HG02885 (cell line): ENCODE measurements around the gene DUSP12.
A peak's percentile ranks its signal among the peaks of the same experiment; 100 is the strongest.
"Not testable (repeated sequence)": the region's sequence is repeated elsewhere in the genome, so short reads cannot be mapped to it uniquely, and the experiment has no call there.

Source experiments
- ATAC-seq: cut with Tn5 transposase; IDR thresholded peaks from one replicate; pipeline ENCODE4 v1.9.1; 2021; ENCODE audit warnings: mild to moderate bottlenecking; ENCODE audit not compliant: unreplicated experiment, poor library complexity

DUSP12 gene

GRCh38 chr1:161749509-161750407, at the start of gene DUSP12:
TSS of gene DUSP12 (plus strand) at chr1:161749786. CDS start at chr1:161749802, 16 bp downstream.
- peak; percentile 95 for ATAC-seq

- no peak for ATAC-seq
Observed at GRCh38 chr1:161702250-161702649, 47.3 kb upstream of the DUSP12 start.

DNA sequence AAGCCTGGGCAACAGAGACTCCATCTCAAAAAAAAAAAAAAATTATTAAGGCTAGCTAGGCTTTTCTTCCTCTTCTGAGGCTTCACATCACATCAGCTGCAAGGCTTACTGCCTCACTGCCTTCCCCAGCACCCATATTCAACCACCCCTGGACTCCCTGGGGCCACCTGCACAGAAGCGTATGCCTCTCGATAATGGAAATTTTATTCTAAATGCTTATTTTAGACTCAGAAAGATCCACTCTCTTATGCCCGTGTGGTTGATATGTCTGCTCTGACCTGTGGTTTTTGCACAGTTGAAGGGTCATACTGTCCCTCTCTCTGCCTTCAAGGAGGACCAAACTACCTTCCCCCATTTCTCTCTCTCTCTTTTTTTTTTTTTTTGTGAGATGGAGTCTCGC, 44.0 kb upstream of the DUSP12 start:
- peak; percentile 40 for ATAC-seq

- ATAC-seq = peak; percentile 4
Observed at GRCh38 chr1:161706113-161706481, 43.5 kb upstream of the DUSP12 start.

DNA sequence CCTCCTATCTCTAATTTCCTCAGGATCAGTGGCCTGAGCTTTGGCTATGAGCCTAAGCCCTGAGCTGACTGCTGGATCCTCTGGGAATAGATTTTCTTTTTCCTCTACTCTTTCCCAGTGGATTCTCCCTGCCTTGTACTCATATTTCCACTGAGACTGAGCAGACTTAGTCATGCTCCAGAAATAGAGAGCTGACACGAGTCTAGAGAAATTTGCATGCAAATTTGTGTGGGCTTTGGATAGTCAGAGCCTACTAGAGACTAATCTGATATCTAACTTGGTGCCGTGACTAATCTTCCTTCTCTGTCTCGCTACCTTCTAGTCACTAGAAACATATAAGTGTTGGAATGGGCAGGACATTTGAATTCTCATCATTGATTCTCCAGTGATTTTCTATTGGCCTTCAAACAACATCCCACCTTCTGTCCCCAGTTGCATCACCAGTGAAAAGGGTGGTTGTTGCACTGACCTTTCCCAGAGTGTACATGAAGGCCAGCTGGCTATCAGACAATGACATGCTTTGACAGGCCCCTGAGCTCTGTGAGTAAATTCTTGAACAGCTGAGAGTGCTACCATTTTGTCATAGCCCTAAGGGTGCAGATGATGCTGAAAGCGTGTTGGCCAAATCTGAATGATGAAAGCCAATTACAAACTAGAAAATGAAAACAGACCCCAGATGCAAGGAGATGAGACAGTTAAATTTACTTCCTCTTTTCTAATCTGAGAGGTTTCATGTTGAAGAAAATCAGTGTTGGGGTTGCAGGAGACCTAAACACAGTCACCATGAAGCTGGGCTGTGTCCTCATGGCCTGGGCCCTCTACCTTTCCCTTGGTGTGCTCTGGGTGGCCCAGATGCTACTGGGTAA, 42.9 kb upstream of the DUSP12 start, which contains the start of gene FCRLA:
Gene FCRLA, plus strand, starts transcription at position 748 of the 866 bp plus-strand sequence. Its CDS starts 36 bp downstream, at position 784.
- ATAC-seq = peak; percentile 72

DNA sequence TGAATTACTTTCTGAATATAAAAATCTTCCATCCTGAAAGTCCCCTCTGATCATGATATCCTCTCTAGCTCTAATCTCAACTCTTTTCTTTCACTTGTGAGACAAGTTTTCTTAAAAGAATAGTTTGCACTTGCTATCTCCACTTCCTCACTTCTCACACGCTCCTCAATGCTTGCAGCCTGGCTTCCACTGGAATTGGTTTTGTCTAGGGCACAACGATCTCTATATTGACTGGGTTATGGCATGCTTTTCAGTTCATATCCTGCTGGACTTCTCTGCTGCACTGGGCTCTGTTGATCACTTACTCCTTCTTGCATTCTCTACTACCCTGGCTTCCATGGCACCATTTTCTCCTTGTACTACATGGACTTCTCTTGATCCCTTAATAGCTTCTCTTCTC, 42.1 kb upstream of the DUSP12 start:
- no peak for ATAC-seq

DNA sequence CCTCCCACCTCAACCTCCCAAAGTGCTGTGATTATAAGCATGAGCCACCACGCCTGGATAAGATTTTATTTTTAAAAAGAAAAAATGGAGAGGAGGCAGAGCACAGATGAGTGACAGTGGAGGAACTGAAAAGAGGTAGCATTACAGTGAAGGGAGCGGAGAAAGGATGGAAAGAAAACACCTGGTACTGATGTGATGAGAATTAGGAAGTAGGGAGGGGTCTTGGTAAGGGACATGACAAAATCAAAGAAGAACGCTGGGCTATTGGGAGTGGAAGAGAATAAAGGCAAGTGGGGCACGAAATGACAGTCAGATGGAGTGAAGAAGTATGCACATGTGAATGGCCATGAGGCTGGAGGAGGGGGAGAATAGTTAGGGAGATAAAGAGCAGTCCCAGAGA, 40.2 kb upstream of the DUSP12 start:
- ATAC-seq = no peak

DNA sequence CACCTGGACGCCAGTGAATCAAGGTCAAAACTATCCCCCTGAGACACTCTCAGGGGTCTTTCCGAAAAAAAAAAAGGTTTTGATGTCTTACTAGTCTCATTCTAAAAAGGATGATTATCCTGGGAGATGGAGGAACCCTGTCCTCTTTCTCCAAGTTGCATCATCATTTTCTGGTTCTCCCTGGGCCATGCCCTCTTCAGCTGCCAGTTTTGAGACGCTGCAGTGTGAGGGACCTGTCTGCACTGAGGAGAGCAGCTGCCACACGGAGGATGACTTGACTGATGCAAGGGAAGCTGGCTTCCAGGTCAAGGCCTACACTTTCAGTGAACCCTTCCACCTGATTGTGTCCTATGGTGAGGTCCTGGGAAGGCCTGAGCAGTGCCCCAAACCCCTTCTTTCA, 39.0 kb upstream of the DUSP12 start:
- no peak for ATAC-seq

DNA sequence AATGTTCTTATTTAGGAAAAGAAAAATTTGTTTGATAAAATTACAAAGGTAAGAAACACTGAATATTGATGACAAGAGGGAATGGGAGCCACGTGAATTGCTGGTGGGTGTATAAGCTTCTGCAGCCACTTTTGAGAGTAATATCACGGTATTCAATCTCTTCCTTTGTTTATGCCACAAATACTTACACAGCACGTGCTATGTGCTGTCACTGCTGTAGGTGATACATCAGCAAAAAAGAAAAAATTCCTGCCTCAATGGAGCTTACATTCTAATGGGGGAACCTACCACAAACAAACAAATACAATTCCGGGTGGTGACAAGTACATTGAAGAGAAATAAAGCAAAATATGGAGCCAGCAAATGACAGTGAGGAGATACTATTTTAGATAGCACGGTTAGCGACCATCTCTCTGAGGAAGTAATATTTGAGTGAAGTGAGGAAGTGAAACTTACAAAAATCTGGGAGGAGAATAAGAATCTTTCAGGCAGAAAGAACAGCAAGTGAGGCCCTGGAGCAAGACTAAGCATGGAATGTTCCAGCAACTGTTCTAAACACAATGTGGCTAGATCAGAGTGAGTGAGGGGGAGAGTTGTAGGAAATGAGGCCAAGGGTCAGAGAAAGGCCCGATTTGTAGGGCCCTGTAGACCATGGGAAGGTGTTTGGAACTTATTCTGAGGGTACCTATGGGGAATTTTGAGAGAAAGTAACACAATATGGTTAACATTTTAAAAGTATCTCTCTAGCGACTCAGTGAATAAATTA, 30.8 kb upstream of the DUSP12 start:
- peak; percentile 69 for ATAC-seq

DNA sequence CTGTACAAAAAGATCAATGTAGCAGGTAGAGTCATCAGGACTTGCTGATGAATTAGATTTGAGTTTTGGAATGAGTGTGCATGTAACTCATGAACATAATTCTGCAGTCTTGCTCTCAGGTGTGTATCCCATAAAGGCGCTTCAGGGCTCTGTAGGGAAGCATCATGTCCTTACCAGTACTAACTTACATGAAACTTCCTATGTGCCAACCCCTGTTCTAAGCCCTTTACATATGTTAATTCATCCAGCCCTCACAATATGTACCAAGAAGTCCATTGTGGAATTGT, 30.3 kb upstream of the DUSP12 start:
- peak; percentile 41 for ATAC-seq

DNA sequence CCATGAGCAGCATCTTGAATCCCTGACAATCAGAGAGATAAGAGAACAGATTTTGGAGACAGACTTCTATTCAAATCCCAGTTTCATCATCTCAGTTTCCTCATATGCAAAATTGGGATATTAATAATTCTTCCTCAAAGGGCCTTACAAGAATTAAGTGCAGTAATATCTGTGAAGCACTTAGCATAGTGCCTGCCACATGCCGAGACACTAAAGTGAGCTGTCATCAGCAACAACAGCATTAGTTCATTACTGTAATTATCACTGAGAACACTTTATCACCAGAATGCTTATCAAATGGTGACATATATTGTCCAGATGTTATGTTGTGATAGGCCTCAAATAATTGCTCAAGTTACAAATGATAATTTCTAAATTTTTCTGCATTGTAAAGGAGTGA, 29.2 kb upstream of the DUSP12 start:
- no peak for ATAC-seq

DNA sequence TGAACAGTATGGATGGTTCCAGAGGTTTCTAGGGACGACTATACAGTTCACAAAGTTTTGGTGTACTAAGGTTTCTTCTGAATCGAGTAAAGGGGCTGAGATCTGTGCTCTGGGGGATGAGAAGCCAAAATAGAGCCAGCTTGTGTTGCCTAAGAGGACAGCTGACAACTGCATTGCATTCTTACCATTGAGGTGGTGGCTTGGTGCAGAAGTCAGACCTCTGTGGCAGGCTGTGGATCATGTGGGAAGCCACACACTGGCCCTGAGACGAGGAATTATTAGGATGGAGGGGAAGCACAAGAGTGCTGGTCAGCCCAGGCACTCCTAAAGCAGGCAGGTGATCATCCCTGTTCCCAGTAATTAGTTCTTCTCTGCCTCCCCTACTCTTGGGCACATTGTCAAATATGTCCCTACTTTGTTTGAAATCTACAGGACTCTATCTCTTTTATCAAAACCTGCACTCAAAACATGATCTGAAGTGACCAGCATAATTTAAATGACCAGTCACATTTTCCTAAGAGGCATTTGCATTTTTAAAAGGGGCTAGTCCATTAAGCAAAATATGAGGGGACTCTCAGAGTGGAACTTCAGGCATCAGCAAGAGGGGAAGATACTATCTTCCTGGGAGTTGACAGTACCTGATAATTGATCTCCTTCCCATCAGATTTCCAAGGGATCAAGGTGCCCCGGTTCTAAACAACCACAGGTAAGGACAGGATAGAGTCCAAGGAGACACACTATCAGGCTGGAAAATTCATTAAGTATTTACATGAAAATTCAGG, 28.4 kb upstream of the DUSP12 start, which contains the start of gene FCRLB:
Gene FCRLB, plus strand, starts transcription at position 589 of the 782 bp plus-strand sequence. CDS start 1,129 bp downstream, outside the sequence.
- ATAC-seq = no peak

DNA sequence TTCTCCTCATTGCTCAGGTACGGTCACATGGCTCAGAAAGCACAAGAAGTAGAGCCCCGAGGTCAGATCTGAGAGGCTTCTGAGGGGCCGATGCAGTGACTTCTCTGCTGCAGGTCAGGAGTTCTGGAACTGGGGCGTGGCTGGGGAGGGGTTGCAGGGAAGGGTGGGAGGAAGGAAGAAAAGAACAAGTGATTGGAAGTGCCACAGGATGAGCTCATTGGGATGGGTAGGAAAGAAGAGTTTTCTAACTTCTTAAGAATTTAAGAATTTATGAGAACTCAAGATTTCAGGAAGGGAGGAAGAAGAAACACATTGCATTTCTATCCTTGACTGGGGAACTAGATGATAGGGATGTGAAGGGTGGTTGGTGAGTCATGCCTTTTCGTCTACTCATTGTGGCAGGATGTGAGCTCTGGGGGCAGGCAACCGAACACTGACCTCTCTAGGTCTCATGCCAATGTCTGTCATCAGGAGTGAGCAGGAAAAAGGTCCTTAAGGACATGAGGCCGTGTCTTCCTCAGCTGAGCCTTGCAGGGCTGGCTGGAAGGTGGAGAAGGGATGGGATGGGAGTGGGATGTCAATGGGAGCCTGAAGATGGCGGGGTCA, 27.7 kb upstream of the DUSP12 start:
- no peak for ATAC-seq

- ATAC-seq = no peak
Observed at GRCh38 chr1:161722406-161722805, 27.2 kb upstream of the DUSP12 start.

DNA sequence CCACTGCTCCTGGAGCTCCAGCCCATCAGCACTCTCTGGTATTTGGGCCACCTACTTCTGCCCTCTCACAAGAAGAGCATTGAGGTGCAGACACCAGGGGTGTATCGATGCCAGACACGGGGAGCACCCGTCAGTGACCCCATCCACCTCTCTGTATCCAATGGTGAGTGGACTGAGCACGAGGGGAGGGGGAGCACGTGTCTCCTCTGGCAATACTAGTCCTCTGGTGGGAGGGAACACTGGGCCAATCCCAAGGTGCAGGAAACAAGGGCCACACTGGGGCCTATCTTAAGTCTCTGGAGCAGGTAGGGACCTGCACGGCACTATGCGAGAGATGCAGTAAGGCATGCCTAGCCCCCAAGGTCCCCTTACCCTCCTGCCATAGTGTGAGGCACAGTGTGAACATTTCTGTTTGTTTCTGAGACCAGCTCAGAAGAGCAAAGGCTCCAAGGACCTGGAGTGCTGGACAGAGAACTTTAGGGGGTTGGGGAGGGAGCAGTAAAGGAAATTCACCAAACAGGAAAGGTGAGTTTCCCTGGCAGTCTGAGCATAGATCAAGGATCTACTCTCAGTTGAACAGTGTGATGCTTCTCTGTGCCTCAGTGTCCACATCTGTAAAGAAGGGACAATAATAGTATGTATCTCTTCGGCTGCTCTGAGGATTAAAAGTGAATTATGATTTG, 26.0 kb upstream of the DUSP12 start:
- ATAC-seq = no peak

DNA sequence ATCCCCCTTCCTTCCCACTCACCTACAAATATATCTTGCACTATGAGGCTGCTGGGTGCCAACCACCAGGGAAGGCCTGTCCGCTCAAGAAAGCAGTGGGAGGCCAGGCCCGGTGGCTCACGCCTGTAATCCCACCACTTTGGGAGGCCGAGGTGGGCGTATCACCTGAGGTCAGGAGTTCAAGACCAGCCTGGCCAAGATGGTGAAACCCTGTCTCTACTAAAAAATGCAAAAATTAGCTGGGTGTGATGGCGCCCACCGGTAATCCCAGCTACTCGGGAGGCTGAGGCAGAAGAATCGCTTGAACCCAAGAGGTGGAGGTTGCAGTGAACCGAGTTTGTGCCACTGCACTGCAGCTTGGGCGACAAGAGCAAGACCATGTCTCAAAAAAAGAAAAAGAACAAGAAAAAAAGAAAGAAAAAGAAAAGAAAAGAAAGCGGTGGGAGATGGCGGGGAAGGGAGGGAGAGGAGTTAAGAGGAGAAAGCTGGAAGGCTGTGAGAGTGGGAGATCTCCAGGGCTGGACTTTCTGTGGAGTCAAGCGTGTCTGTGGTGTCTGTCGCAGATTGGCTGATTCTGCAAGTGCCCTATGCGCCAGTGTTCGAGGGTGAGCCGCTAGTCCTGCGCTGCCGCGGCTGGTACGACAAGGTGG, 24.2 kb upstream of the DUSP12 start:
- ATAC-seq = not testable (repeated sequence)

- ATAC-seq = peak; percentile 24
Observed at GRCh38 chr1:161725908-161726472, 23.6 kb upstream of the DUSP12 start.
